Measurements from ENCODE around the gene TEX2. TPM values are rescaled to one million over a fixed set of nuclear protein-coding genes. Genes with fewer than 3 reads are reported as not detected.

TEX2 gene
- total and polyA plus RNA-seq, 2 donors (not counting 1 experiment from before 2014, with no cell fraction given), result 4.0 to 7.6 TPM

GRCh38 chr17:64226132-64226531 is 36.9 kb downstream of the TEX2 start:
- CTCF ChIA-PET, result interaction anchor here (2.6 kb wide), 1 partner anchor 7 kb away, joined by 7 read pairs; no protein-coding TSS in a partner anchor
- Mint-ChIP-seq H3K9me3 (ENCODE audit: insufficient read depth) (no peaks in the 10 kb centered on the region), H3K27ac (no peak overlapping the region), H3K27me3 (no peaks in the 10 kb centered on the region), H3K4me1 (no peaks in the 10 kb centered on the region), H3K4me3 (no peak overlapping the region)
- H3K4me3 ChIP-seq (ENCODE audit: control extremely low read depth in 1 of 5, extremely low read depth in 1 of 5, insufficient read depth in 1 of 5, low read depth in 2 of 5, low read length in 4 of 5), result no peak overlapping the region
- POLR2A ChIA-PET, result no interaction called here
- no peaks in the 10 kb centered on the region for H3K27me3 ChIP-seq (replicated peaks in 1 of 4; ENCODE audit: control extremely low read depth in 1 of 4, control insufficient read depth in 3 of 4, insufficient read depth in 4 of 4, low read length in 3 of 4)
- no peaks in the 10 kb centered on the region for H3K36me3 ChIP-seq (replicated peaks in 1 of 2; ENCODE audit: control extremely low read depth in 1 of 2, control insufficient read depth in 1 of 2, extremely low read depth in 1 of 2, insufficient read depth in 2 of 2, low read length in 1 of 2)
- H2AFZ ChIP-seq (ENCODE audit: insufficient read depth, low read depth, low read length, poor library complexity, severe bottlenecking), result no peak overlapping the region
- ATAC-seq (ENCODE audit: low read depth), result no peak
- no peaks in the 10 kb centered on the region for H3K4me1 ChIP-seq (ENCODE audit: control insufficient read depth in 2 of 2, insufficient read depth in 2 of 2, low read length in 2 of 2)
- no peaks in the 10 kb centered on the region for H4K20me1 ChIP-seq (ENCODE audit: control insufficient read depth, insufficient read depth, low read length, poor library complexity, severe bottlenecking)
- no CpG with 5 or more reads among the region's 1 CpG for WGBS (ENCODE audit: insufficient coverage)
- DNase-seq, result no peak
- H3K9ac ChIP-seq (ENCODE audit: low read length), result no peak overlapping the region
- H3K79me2 ChIP-seq (ENCODE audit: control insufficient read depth, insufficient read depth, low read length), result peaks cover 5% of the 10 kb centered on the region
- H3K27ac ChIP-seq (ENCODE audit: low read length in 2 of 2), result no peak overlapping the region
- H3K9me3 ChIP-seq (ENCODE audit: control extremely low read depth in 1 of 3, control insufficient read depth in 2 of 3, insufficient read depth in 1 of 3, low read length in 2 of 3), result no peaks in the 10 kb centered on the region
- intact Hi-C loops (cut with micrococcal nuclease), result no loop called here
- H3K4me2 ChIP-seq (replicated peaks; ENCODE audit: low read depth, low read length, poor library complexity, severe bottlenecking), result no peak overlapping the region
- TF ChIP-seq EZH2 (IDR thresholded peaks at IDR 0.05; ENCODE audit: borderline replicate concordance, insufficient read depth, low read depth, low read length, poor library complexity, severe bottlenecking), result no peak
- TF ChIP-seq CTCF (IDR thresholded peaks at IDR 0.05), result no peak

DNA sequence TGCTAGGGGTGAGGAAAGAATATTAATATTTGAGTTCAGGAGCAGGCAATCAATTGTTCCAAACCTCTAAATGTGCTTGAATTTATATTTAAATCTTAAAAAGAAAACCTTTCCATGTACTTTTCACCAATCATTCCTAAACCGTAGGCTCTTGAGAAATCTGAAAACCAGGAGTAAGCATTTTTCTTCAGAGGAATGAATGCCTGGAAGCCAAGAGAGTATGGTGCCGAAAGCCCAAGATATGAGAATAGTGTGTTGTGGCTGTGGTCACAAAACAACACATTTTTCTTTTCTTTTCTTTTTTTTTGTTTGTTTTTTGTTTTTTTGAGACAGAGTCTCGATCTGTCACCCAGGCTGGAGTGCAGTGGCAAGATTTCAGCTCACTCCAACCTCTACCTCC is 37.6 kb downstream of the TEX2 start:
- Histone ChIP-seq H3K36me3 (replicated peaks in 1 of 2; ENCODE audit: control extremely low read depth in 1 of 2, control insufficient read depth in 1 of 2, extremely low read depth in 1 of 2, insufficient read depth in 2 of 2, low read length in 1 of 2) (no peaks in the 10 kb centered on the region), H2AFZ (ENCODE audit: insufficient read depth, low read depth, low read length, poor library complexity, severe bottlenecking) (no peak overlapping the region), H3K9me3 (ENCODE audit: control extremely low read depth in 1 of 3, control insufficient read depth in 2 of 3, insufficient read depth in 1 of 3, low read length in 2 of 3) (no peaks in the 10 kb centered on the region), H3K4me1 (ENCODE audit: control insufficient read depth in 2 of 2, insufficient read depth in 2 of 2, low read length in 2 of 2) (no peaks in the 10 kb centered on the region), H3K9ac (ENCODE audit: low read length) (no peak overlapping the region), H4K20me1 (ENCODE audit: control insufficient read depth, insufficient read depth, low read length, poor library complexity, severe bottlenecking) (no peaks in the 10 kb centered on the region), H3K79me2 (ENCODE audit: control insufficient read depth, insufficient read depth, low read length) (peaks cover 4% of the 10 kb centered on the region), H3K4me2 (replicated peaks; ENCODE audit: low read depth, low read length, poor library complexity, severe bottlenecking) (no peak overlapping the region), H3K4me3 (ENCODE audit: control extremely low read depth in 1 of 5, extremely low read depth in 1 of 5, insufficient read depth in 1 of 5, low read depth in 2 of 5, low read length in 4 of 5) (no peak overlapping the region), H3K27ac (ENCODE audit: low read length in 2 of 2) (no peak overlapping the region), H3K27me3 (replicated peaks in 1 of 4; ENCODE audit: control extremely low read depth in 1 of 4, control insufficient read depth in 3 of 4, insufficient read depth in 4 of 4, low read length in 3 of 4) (no peaks in the 10 kb centered on the region)
- ChIA-PET POLR2A (no interaction called here), CTCF (no interaction called here)
- Mint-ChIP-seq H3K27ac (no peak overlapping the region), H3K4me3 (no peak overlapping the region), H3K27me3 (no peaks in the 10 kb centered on the region), H3K4me1 (no peaks in the 10 kb centered on the region), H3K9me3 (ENCODE audit: insufficient read depth) (no peaks in the 10 kb centered on the region)
- DNase-seq (no peak), ATAC-seq (ENCODE audit: low read depth) (no peak)
- TF ChIP-seq CTCF (IDR thresholded peaks at IDR 0.05) (no peak), EZH2 (IDR thresholded peaks at IDR 0.05; ENCODE audit: borderline replicate concordance, insufficient read depth, low read depth, low read length, poor library complexity, severe bottlenecking) (no peak)
- WGBS (ENCODE audit: insufficient coverage), result no CpG with 5 or more reads among the region's 3 CpGs
- intact Hi-C loops (cut with micrococcal nuclease), result no loop called here
